PC-3 (cell line): ENCODE data around the gene ACAD10. TPM values are rescaled to one million over a fixed set of nuclear protein-coding genes. Genes with fewer than 3 reads are reported as not detected.

ENCODE experiments used
- ATAC-seq: fragments of 200-7000 bp; cut with Tn5 transposase; 2 replicates; pipeline ENCODE4 v1.9.1; 2020; ENCODE audit warnings: mild to moderate bottlenecking, moderate library complexity
- BruUV-seq: library from RNA; stranded (reverse); fragments of 400-500 nt; replicated peaks from 2 replicates; lab custom pipeline; 2021; lab: Mats Ljungman, UMichigan
- CTCF ChIA-PET: fragments of 300-600 bp; sonication (Branson Sonifier 250); formaldehyde crosslinking; loops from one replicate; lab custom pipeline; 2022; ENCODE audit warnings: antibody characterized with exemption; lab: Charles Lee
- POLR2A ChIA-PET: fragments of 300-600 bp; sonication (Branson Sonifier 250); formaldehyde crosslinking; loops from one replicate; lab custom pipeline; 2022; ENCODE audit warnings: antibody characterized with exemption; ENCODE audit not compliant: unreplicated experiment; lab: Charles Lee
- DNase-seq: peaks from one replicate; pipeline ENCODE4 v3.0.0-alpha.2; 2015
- H2AFZ ChIP-seq: fragments of 300-600 bp; sonication (generic); 2 replicates; pipeline ENCODE4 v1.6.0; 2016; ENCODE audit warnings: antibody characterized with exemption, low read length
- H3F3A ChIP-seq: fragments of 300-600 bp; sonication (generic); one replicate; pipeline ENCODE4 v1.6.0; 2017; ENCODE audit warnings: antibody characterized with exemption, low read length, control low read depth, mild to moderate bottlenecking; ENCODE audit not compliant: unreplicated experiment
- H3K27ac ChIP-seq: fragments of 300-600 bp; sonication (generic); 2 replicates; pipeline ENCODE4 v1.5.1; 2016; ENCODE audit warnings: mild to moderate bottlenecking, low read length
- H3K27me3 ChIP-seq: fragments of 300-600 bp; sonication (generic); 2 replicates; pipeline ENCODE4 v1.6.1; 2016; ENCODE audit warnings: low read length, mixed read lengths
- H3K36me3 ChIP-seq: fragments of 300-600 bp; sonication (generic); 2 replicates; pipeline ENCODE4 v1.6.1; 2016; ENCODE audit warnings: low read depth, mixed run types, low read length, mixed read lengths
- H3K4me1 ChIP-seq: fragments of 300-600 bp; sonication (generic); 2 replicates; pipeline ENCODE4 v1.5.1; 2016; ENCODE audit warnings: low read length; ENCODE audit not compliant: insufficient read depth
- H3K4me2 ChIP-seq: fragments of 300-600 bp; sonication (generic); 2 replicates; pipeline ENCODE4 v1.6.0; 2016; ENCODE audit warnings: low read length
- H3K4me3 ChIP-seq: fragments of 300-600 bp; sonication (generic); 2 replicates; pipeline ENCODE4 v1.5.1; 2016; ENCODE audit warnings: mild to moderate bottlenecking, low read length, mixed read lengths
- H3K79me2 ChIP-seq: fragments of 300-600 bp; sonication (generic); 2 replicates; pipeline ENCODE4 v1.6.1; 2017; ENCODE audit warnings: low read length, mixed read lengths
- H3K9ac ChIP-seq: fragments of 300-600 bp; sonication (generic); 2 replicates; pipeline ENCODE4 v1.6.0; 2016; ENCODE audit warnings: mild to moderate bottlenecking, low read length
- H3K9me2 ChIP-seq: fragments of 300-600 bp; sonication (generic); replicated peaks from 2 replicates; pipeline ENCODE4 v1.6.1; 2016; ENCODE audit warnings: mixed run types, low read length, mixed read lengths
- H3K9me3 ChIP-seq: fragments of 300-600 bp; sonication (generic); 2 replicates; pipeline ENCODE4 v1.6.1; 2016; ENCODE audit warnings: low read length, mixed read lengths
- H4K20me1 ChIP-seq: fragments of 300-600 bp; sonication (generic); 2 replicates; pipeline ENCODE4 v1.6.1; 2016; ENCODE audit warnings: low read length, mixed read lengths
- CTCF ChIP-seq: fragments of 300-600 bp; sonication (generic); conservative IDR thresholded peaks from 2 replicates; pipeline ENCODE4 v1.5.1; 2017; ENCODE audit warnings: antibody characterized with exemption, low read depth, mild to moderate bottlenecking, low read length
- EZH2 ChIP-seq: fragments of 300-600 bp; sonication (generic); IDR thresholded peaks from one replicate; pipeline ENCODE4 v1.6.1; 2017; ENCODE audit warnings: antibody characterized with exemption, mild to moderate bottlenecking, low read length; ENCODE audit not compliant: unreplicated experiment
- EZH2phosphoT487 ChIP-seq: fragments of 300-600 bp; sonication (generic); IDR thresholded peaks from 2 replicates; pipeline ENCODE4 v1.6.1; 2018; ENCODE audit warnings: mild to moderate bottlenecking, antibody characterized with exemption, low read length, borderline replicate concordance
- intact Hi-C: fragments of 100-400 bp; cut with micrococcal nuclease; formaldehyde crosslinking; loops from 2 replicates; pipeline ENCODE4 v1.9.0; 2023
- total RNA-seq: library from RNA; depleted of rRNA; stranded (reverse); fragments of >200 nt; gene quantifications from 2 replicates; pipeline ENCODE4 v1.2.3, GENCODE V29; 2014

The ACAD10 gene
- total RNA-seq, 1 experiment from 2014 or later, result 27.4 TPM

- H3K4me1 ChIP-seq, result no peaks in the 10 kb centered on the region
- intact Hi-C loops, result no loop called here
- no peaks in the 10 kb centered on the region for H3K79me2 ChIP-seq
- H3K27ac ChIP-seq, result no peak overlapping the region
- no peaks in the 10 kb centered on the region for H3K36me3 ChIP-seq
- ChIA-PET CTCF (interaction anchor here (0.6 kb wide), 1 partner anchor 11 kb away, joined by 3 read pairs; no protein-coding TSS in a partner anchor), POLR2A (no interaction called here)
- H3F3A ChIP-seq, result no peaks in the 10 kb centered on the region
- no TSS peak for BruUV-seq
- no peak overlapping the region for H3K4me3 ChIP-seq
- no peaks in the 10 kb centered on the region for H3K27me3 ChIP-seq
- no peak overlapping the region for H3K4me2 ChIP-seq
- no peaks in the 10 kb centered on the region for H3K9me2 ChIP-seq
- H4K20me1 ChIP-seq, result no peaks in the 10 kb centered on the region
- ATAC-seq, result no peak
- TF ChIP-seq EZH2 (no peak), CTCF (no peak), EZH2phosphoT487 (no peak)
- no peak for DNase-seq
- no peak overlapping the region for H2AFZ ChIP-seq
- H3K9me3 ChIP-seq, result no peaks in the 10 kb centered on the region
- H3K9ac ChIP-seq, result no peak overlapping the region
Observed at GRCh38 chr12:111798182-111798581, 112.3 kb downstream of the ACAD10 start.

GRCh38 chr12:111799758-111800157 lies 113.9 kb downstream of the ACAD10 start:
- no TSS peak for BruUV-seq
- DNase-seq, result no peak
- Histone ChIP-seq H2AFZ (no peak overlapping the region), H4K20me1 (no peaks in the 10 kb centered on the region), H3K36me3 (no peaks in the 10 kb centered on the region), H3K9me2 (no peaks in the 10 kb centered on the region), H3F3A (no peaks in the 10 kb centered on the region), H3K79me2 (no peaks in the 10 kb centered on the region), H3K4me3 (no peak overlapping the region), H3K4me2 (no peak overlapping the region), H3K27me3 (no peaks in the 10 kb centered on the region), H3K9me3 (no peaks in the 10 kb centered on the region), H3K27ac (no peak overlapping the region), H3K9ac (no peak overlapping the region), H3K4me1 (no peaks in the 10 kb centered on the region)
- TF ChIP-seq EZH2, result no peak
- TF ChIP-seq EZH2phosphoT487, result no peak
- TF ChIP-seq CTCF, result no peak
- no peak for ATAC-seq
- intact Hi-C loops, result no loop called here
- ChIA-PET POLR2A (no interaction called here), CTCF (no interaction called here)

GRCh38 chr12:111803038-111803626 lies 117.3 kb downstream of the ACAD10 start:
- Histone ChIP-seq H3K9me2 (no peaks in the 10 kb centered on the region), H3K4me2 (no peak overlapping the region), H3K4me1 (no peaks in the 10 kb centered on the region), H3K27ac (no peak overlapping the region), H4K20me1 (no peaks in the 10 kb centered on the region), H2AFZ (no peak overlapping the region), H3K4me3 (no peak overlapping the region), H3K36me3 (no peaks in the 10 kb centered on the region), H3K9ac (no peak overlapping the region), H3K27me3 (no peaks in the 10 kb centered on the region), H3F3A (no peaks in the 10 kb centered on the region), H3K9me3 (no peaks in the 10 kb centered on the region), H3K79me2 (no peaks in the 10 kb centered on the region)
- TF ChIP-seq EZH2 (no peak), EZH2phosphoT487 (no peak), CTCF (no peak)
- ATAC-seq (no peak), DNase-seq (no peak)
- POLR2A ChIA-PET, result interaction anchor here (0.6 kb wide), 1 partner anchor 24 kb away, joined by 3 read pairs; no protein-coding TSS in a partner anchor
- BruUV-seq, result no TSS peak
- intact Hi-C loops, result no loop called here
- CTCF ChIA-PET, result no interaction called here
